PC-9 (cell line): Measurements from ENCODE around the gene MST1.

Experiments
- CTCF ChIP-seq: fragments of 200-600 bp; sonication (generic); conservative IDR thresholded peaks from 2 replicates; pipeline ENCODE4 v1.6.1; 2017; ENCODE audit warnings: mixed run types, antibody characterized with exemption, mild to moderate bottlenecking, moderate library complexity
- EZH2 ChIP-seq: fragments of 200-600 bp; sonication (generic); IDR thresholded peaks from 2 replicates; pipeline ENCODE4 v1.8.0; 2017; ENCODE audit warnings: antibody characterized with exemption, low read depth

GRCh38 chr3:49725906-49726681 is 36.8 kb upstream of the MST1 start:
- TF ChIP-seq CTCF (no peak), EZH2 (no peak)
